ENCODE results near the gene TUBB4B.
"Not testable (repeated sequence)": the region's sequence is repeated elsewhere in the genome, so short reads cannot be mapped to it uniquely, and the experiment has no call there.

TUBB4B gene

GRCh38 chr9:137253717-137254623 lies 12.9 kb downstream of the TUBB4B start:
- no peak for DNase-seq

GRCh38 chr9:137254624-137255447 lies 13.7 kb downstream of the TUBB4B start, which contains the start of gene NELFB:
TSS of gene NELFB (plus strand) at chr9:137255327.
- peak; percentile 98 to 99 for DNase-seq

- DNase-seq: no peak
Observed at GRCh38 chr9:137255448-137256114, 14.5 kb downstream of the TUBB4B start.

- no peak for DNase-seq
Observed at GRCh38 chr9:137256362-137256761, 15.3 kb downstream of the TUBB4B start.

- no peak for DNase-seq
Observed at GRCh38 chr9:137256856-137257255, 15.8 kb downstream of the TUBB4B start.

GRCh38 chr9:137262173-137262908 lies 21.3 kb downstream of the TUBB4B start:
- DNase-seq: not testable (repeated sequence)

GRCh38 chr9:137262909-137263285 lies 21.8 kb downstream of the TUBB4B start:
- DNase-seq: no peak

- no peak for DNase-seq
Observed at GRCh38 chr9:137263506-137263905, 22.4 kb downstream of the TUBB4B start.

- no peak for DNase-seq
Observed at GRCh38 chr9:137264067-137264466, 23.0 kb downstream of the TUBB4B start.

GRCh38 chr9:137265496-137266161 lies 24.5 kb downstream of the TUBB4B start:
- DNase-seq: no peak

GRCh38 chr9:137266162-137266527 lies 25.1 kb downstream of the TUBB4B start:
- no peak for DNase-seq

- DNase-seq: no peak
Observed at GRCh38 chr9:137266585-137267453, 25.7 kb downstream of the TUBB4B start.

GRCh38 chr9:137267933-137268355 lies 26.9 kb downstream of the TUBB4B start:
- DNase-seq: no peak

- DNase-seq: no peak
Observed at GRCh38 chr9:137268538-137269201, 27.6 kb downstream of the TUBB4B start.

GRCh38 chr9:137269231-137269772 lies 28.2 kb downstream of the TUBB4B start:
- no peak for DNase-seq

- DNase-seq: peak in 1 of 2 donors; percentile 20
Observed at GRCh38 chr9:137270929-137271695, 30.0 kb downstream of the TUBB4B start.

GRCh38 chr9:137271696-137272076 lies 30.6 kb downstream of the TUBB4B start:
- DNase-seq: no peak

- no peak for DNase-seq
Observed at GRCh38 chr9:137272241-137273094, 31.4 kb downstream of the TUBB4B start.
